IMR-90 (cell line): ENCODE measurements around the gene DCTD. TPM values are rescaled to one million over a fixed set of nuclear protein-coding genes. Genes with fewer than 3 reads are reported as not detected.

Experiments
- ATAC-seq: fragments of 200-7000 bp; cut with Tn5 transposase; 2 replicates; pipeline ENCODE4 v1.9.1; 2020; ENCODE audit warnings: low read depth, mild to moderate bottlenecking, moderate library complexity
- BruUV-seq: library from RNA; stranded (reverse); fragments of 400-500 nt; replicated peaks from 2 replicates; lab custom pipeline; 2021; lab: Mats Ljungman, UMichigan
- CTCF ChIA-PET: fragments of 300-600 bp; formaldehyde crosslinking; extraction: SDS; loops from one replicate; lab custom pipeline; 2021; ENCODE audit warnings: antibody characterized with exemption; lab: Yijun Ruan, JAX
- POLR2A ChIA-PET: fragments of 300-600 bp; sonication (Branson Sonifier 250); formaldehyde crosslinking; loops from one replicate; lab custom pipeline; 2022; ENCODE audit warnings: antibody characterized with exemption; ENCODE audit not compliant: unreplicated experiment; lab: Charles Lee
- DNase-seq: peaks from one replicate; pipeline ENCODE4 v3.0.0; 2013
- H2AFZ ChIP-seq: replicated peaks from 2 replicates; pipeline ENCODE3; 2013; ENCODE audit warnings: low read length, mild to moderate bottlenecking; ENCODE audit not compliant: poor library complexity
- H2AK5ac ChIP-seq: 2 replicates; pipeline ENCODE4 v1.6.1; 2013; ENCODE audit warnings: low read depth, low read length, inconsistent platforms
- H2AK9ac ChIP-seq: replicated peaks from 2 replicates; pipeline ENCODE3; 2013; ENCODE audit warnings: mild to moderate bottlenecking, low read depth, low read length, moderate library complexity; ENCODE audit not compliant: poor library complexity
- H2BK120ac ChIP-seq: 2 replicates; pipeline ENCODE4 v1.6.1; 2013; ENCODE audit warnings: low read depth, low read length, inconsistent platforms
- H2BK15ac ChIP-seq: 3 replicates; pipeline ENCODE4 v1.6.1; 2013; ENCODE audit warnings: low read depth, low read length, inconsistent platforms
- H2BK20ac ChIP-seq: 2 replicates; pipeline ENCODE4 v1.6.1; 2013; ENCODE audit warnings: low read depth, mild to moderate bottlenecking, inconsistent platforms, low read length, moderate library complexity
- H2BK5ac ChIP-seq: 2 replicates; pipeline ENCODE4 v1.6.1; 2013; ENCODE audit warnings: mild to moderate bottlenecking, low read depth, low read length, inconsistent platforms; ENCODE audit not compliant: poor library complexity, severe bottlenecking
- H3K14ac ChIP-seq: replicated peaks from 2 replicates; pipeline ENCODE4 v1.6.1; 2013; ENCODE audit warnings: low read depth, low read length, inconsistent platforms
- H3K18ac ChIP-seq: 2 replicates; pipeline ENCODE4 v1.6.1; 2013; ENCODE audit warnings: low read depth, low read length, control low read depth
- H3K23ac ChIP-seq: 2 replicates; pipeline ENCODE4 v1.6.1; 2013; ENCODE audit warnings: low read depth, low read length, inconsistent platforms
- H3K27ac ChIP-seq: 2 replicates; pipeline ENCODE4 v1.5.1; 2013; ENCODE audit warnings: mild to moderate bottlenecking, control low read depth, low read length; ENCODE audit not compliant: insufficient read depth
- H3K27me3 ChIP-seq: 2 replicates; pipeline ENCODE4 v1.6.1; 2013; ENCODE audit warnings: low read length; ENCODE audit not compliant: control insufficient read depth, insufficient read depth
- H3K36me3 ChIP-seq: 2 replicates; pipeline ENCODE4 v1.6.1; 2013; ENCODE audit warnings: low read length, mixed read lengths; ENCODE audit not compliant: control insufficient read depth, insufficient read depth
- H3K4ac ChIP-seq: 2 replicates; pipeline ENCODE4 v1.6.1; 2013; ENCODE audit warnings: low read depth, low read length, inconsistent platforms
- H3K4me1 ChIP-seq: 2 replicates; pipeline ENCODE4 v1.6.1; 2013; ENCODE audit warnings: low read length, mixed read lengths; ENCODE audit not compliant: control insufficient read depth, insufficient read depth
- H3K4me2 ChIP-seq: 2 replicates; pipeline ENCODE4 v1.6.1; 2013; ENCODE audit warnings: low read depth, mild to moderate bottlenecking, control low read depth, low read length, moderate library complexity
- H3K4me3 ChIP-seq: 2 replicates; pipeline ENCODE4 v1.5.1; 2013; ENCODE audit warnings: low read depth, mild to moderate bottlenecking, control low read depth, low read length, moderate library complexity; ENCODE audit not compliant: insufficient read depth
- H3K56ac ChIP-seq: 2 replicates; pipeline ENCODE4 v1.6.1; 2013; ENCODE audit warnings: low read length, inconsistent platforms; ENCODE audit not compliant: insufficient read depth; ENCODE audit errors: extremely low read depth
- H3K79me1 ChIP-seq, 2 experiments: 2 replicates each; pipeline ENCODE4 v1.6.1; 2013; ENCODE audit warnings: low read length in 2 of 2, inconsistent platforms in 1 of 2, low read depth in 1 of 2
- H3K9ac ChIP-seq: 2 replicates; pipeline ENCODE4 v1.6.1; 2013; ENCODE audit warnings: low read depth, low read length, control low read depth
- H3K9me1 ChIP-seq: 2 replicates; pipeline ENCODE4 v1.6.1; 2013; ENCODE audit warnings: low read length, inconsistent platforms; ENCODE audit not compliant: insufficient read depth
- H3K9me3 ChIP-seq: 2 replicates; pipeline ENCODE4 v1.6.1; 2013; ENCODE audit warnings: low read length; ENCODE audit not compliant: control insufficient read depth, insufficient read depth
- H4K20me1 ChIP-seq: 2 replicates; pipeline ENCODE4 v1.6.1; 2013; ENCODE audit warnings: low read length, inconsistent platforms; ENCODE audit not compliant: insufficient read depth
- H4K5ac ChIP-seq: 2 replicates; pipeline ENCODE4 v1.6.1; 2013; ENCODE audit warnings: mild to moderate bottlenecking, low read depth, low read length, control low read depth
- H4K8ac ChIP-seq, 2 experiments: 2 replicates each; pipeline ENCODE4 v1.6.1; 2013; ENCODE audit warnings: low read depth in 2 of 2, low read length in 2 of 2, control low read depth in 1 of 2, inconsistent platforms in 1 of 2
- H4K91ac ChIP-seq: 2 replicates; pipeline ENCODE4 v1.6.1; 2013; ENCODE audit warnings: low read depth, low read length, inconsistent platforms; ENCODE audit not compliant: insufficient read depth
- BHLHE40 ChIP-seq: fragments of 150-350 bp; IDR thresholded peaks from 2 replicates; pipeline ENCODE4 v1.6.1; 2016; ENCODE audit warnings: mild to moderate bottlenecking, low read depth, low read length
- CEBPB ChIP-seq: IDR thresholded peaks from 2 replicates; pipeline ENCODE4 v1.6.1; 2012; ENCODE audit warnings: low read depth, low read length, improper control_type of control experiment
- FOS ChIP-seq: fragments of 150-350 bp; IDR thresholded peaks from 2 replicates; pipeline ENCODE4 v1.6.1; 2016; ENCODE audit warnings: low read depth, low read length
- MAFK ChIP-seq: IDR thresholded peaks from 2 replicates; pipeline ENCODE4 v1.6.1; 2012; ENCODE audit warnings: low read depth, low read length, improper control_type of control experiment
- POLR2A ChIP-seq: IDR thresholded peaks from 2 replicates; pipeline ENCODE4 v1.6.1; 2012; ENCODE audit warnings: mild to moderate bottlenecking, low read depth, low read length
- RCOR1 ChIP-seq: IDR thresholded peaks from 2 replicates; pipeline ENCODE4 v1.6.1; 2012; ENCODE audit warnings: mild to moderate bottlenecking, low read length, improper control_type of control experiment; ENCODE audit not compliant: insufficient replicate concordance
- WGBS, 2 experiments: methylation state at CpG; one replicate each; pipeline versions ENCODE4 v1.1.5 to v1.1.7; 2013; ENCODE audit warnings: missing lambda C conversion rate in 2 of 2; ENCODE audit not compliant: insufficient read length in 1 of 2; ENCODE audit errors: extremely low coverage in 2 of 2; 5-methylcytosine and 5-hydroxymethylcytosine counted together
- dilution Hi-C: fragments of 300-500 bp; cut with HindIII; formaldehyde crosslinking; loops from one replicate; pipeline ENCODE4 v1.14.3; 2018; ENCODE audit warnings: low sequenced_read_pairs; ENCODE audit not compliant: unreplicated experiment
- in situ Hi-C: fragments of 300-500 bp; cut with MboI; formaldehyde crosslinking; loops from 3 replicates; pipeline ENCODE4 v1.14.3; 2019; ENCODE audit warnings: low sequenced_read_pairs, inconsistent platforms, mixed read lengths
- intact Hi-C: fragments of 100-400 bp; cut with micrococcal nuclease; formaldehyde crosslinking; loops from 2 replicates; pipeline ENCODE4 v1.10.0; 2022
- polyA plus RNA-seq, 3 experiments: library from polyadenylated mRNA; depleted of rRNA; stranded (reverse); fragments of >200 nt; gene quantifications; 2 replicates each; pipeline ENCODE4 v1.2.3, GENCODE V29; 2012; ENCODE audit warnings: low replicate concordance in 1 of 3
- total RNA-seq: library from RNA; depleted of rRNA; stranded (reverse); fragments of >200 nt; gene quantifications from 2 replicates; pipeline ENCODE4 v1.2.3, GENCODE V29; 2012
- TF ChIP-seq, protein P1 (sequence below): fragments of 150-350 bp; IDR thresholded peaks from 2 replicates; pipeline ENCODE4 v1.6.1; 2017; ENCODE audit warnings: mild to moderate bottlenecking, antibody characterized with exemption, low read length, low read depth
- TF ChIP-seq, protein P2 (sequence below): conservative IDR thresholded peaks from 2 replicates; pipeline ENCODE4 v1.5.1; 2012; ENCODE audit warnings: mild to moderate bottlenecking, low read depth, low read length, improper control_type of control experiment

DCTD gene
- total and polyA plus RNA-seq, 2 of the 4 experiments (the other 2 are of a cell fraction), result 90.3 to 127 TPM

DNA sequence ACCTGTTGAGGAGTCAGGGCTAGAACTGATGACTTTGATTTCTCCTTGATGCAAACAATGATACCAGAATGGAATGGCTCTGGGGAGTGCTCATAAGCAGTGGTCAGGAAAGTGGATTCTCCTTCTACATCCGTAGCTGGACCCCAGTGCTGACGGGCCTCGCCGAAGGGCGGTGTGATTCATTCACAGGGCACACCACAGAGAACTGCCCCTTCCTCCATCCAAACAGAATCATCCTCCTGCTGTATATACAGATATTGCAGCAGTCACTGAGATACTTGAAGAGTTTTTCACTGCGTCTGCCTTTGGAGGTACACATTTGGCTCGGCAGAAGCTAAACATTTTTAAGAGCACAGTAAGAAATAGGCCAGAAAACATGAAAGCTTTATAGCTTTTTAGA is 7.3 kb upstream of the DCTD start:
- ChIA-PET CTCF (interaction anchor here (0.6 to 1.7 kb wide), 5 partner anchors 11 to 1242 kb away, joined by 3 to 5 read pairs (median 3); no protein-coding TSS in a partner anchor), POLR2A (interaction anchor here (0.5 kb wide), 1 partner anchor 1348 kb away, joined by 5 read pairs; no protein-coding TSS in a partner anchor)
- TF ChIP-seq CEBPB (peak; percentile 51), POLR2A (0 out of 2 replicates have a peak, but pooled peaks have one; percentile 39), RCOR1 (peak; percentile 54), FOS (peak; percentile 47; the same call in 1 of the 2 replicates), BHLHE40 (0 out of 2 replicates have a peak, but pooled peaks have one; percentile 19), MAFK (no peak)
- TF ChIP-seq, protein P1, sequence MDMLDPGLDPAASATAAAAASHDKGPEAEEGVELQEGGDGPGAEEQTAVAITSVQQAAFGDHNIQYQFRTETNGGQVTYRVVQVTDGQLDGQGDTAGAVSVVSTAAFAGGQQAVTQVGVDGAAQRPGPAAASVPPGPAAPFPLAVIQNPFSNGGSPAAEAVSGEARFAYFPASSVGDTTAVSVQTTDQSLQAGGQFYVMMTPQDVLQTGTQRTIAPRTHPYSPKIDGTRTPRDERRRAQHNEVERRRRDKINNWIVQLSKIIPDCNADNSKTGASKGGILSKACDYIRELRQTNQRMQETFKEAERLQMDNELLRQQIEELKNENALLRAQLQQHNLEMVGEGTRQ, result no peak
- TF ChIP-seq, protein P2, sequence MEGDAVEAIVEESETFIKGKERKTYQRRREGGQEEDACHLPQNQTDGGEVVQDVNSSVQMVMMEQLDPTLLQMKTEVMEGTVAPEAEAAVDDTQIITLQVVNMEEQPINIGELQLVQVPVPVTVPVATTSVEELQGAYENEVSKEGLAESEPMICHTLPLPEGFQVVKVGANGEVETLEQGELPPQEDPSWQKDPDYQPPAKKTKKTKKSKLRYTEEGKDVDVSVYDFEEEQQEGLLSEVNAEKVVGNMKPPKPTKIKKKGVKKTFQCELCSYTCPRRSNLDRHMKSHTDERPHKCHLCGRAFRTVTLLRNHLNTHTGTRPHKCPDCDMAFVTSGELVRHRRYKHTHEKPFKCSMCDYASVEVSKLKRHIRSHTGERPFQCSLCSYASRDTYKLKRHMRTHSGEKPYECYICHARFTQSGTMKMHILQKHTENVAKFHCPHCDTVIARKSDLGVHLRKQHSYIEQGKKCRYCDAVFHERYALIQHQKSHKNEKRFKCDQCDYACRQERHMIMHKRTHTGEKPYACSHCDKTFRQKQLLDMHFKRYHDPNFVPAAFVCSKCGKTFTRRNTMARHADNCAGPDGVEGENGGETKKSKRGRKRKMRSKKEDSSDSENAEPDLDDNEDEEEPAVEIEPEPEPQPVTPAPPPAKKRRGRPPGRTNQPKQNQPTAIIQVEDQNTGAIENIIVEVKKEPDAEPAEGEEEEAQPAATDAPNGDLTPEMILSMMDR, result no peak
- Histone ChIP-seq H3K4ac (peak overlapping the region; percentile 66), H4K8ac (peak overlapping the region; percentile 4 to 72; a peak in 3 of 4 replicates), H2BK120ac (peak overlapping the region; percentile 89), H2BK15ac (peak overlapping the region; percentile 87; the same call in 2 of the 3 replicates), H2BK20ac (peak overlapping the region; percentile 81), H3K9me1 (peaks cover 23% of the 10 kb centered on the region), H3K27ac (peak overlapping the region; percentile 36; the same call in 1 of the 2 replicates), H3K27me3 (no peaks in the 10 kb centered on the region), H4K5ac (peak overlapping the region; percentile 50; the same call in 1 of the 2 replicates), H2AK9ac (peak overlapping the region; percentile 3), H3K4me3 (no peak overlapping the region), H3K18ac (peak overlapping the region; percentile 49; the same call in 1 of the 2 replicates), H3K9me3 (no peaks in the 10 kb centered on the region), H3K79me1 (0 out of 4 replicates have a peak, but pooled peaks cover 0 to 4% of the 10 kb centered on the region in 2 experiments), H3K56ac (peak overlapping the region; percentile 56; the same call in 1 of the 2 replicates), H3K9ac (no peak overlapping the region), H3K14ac (peak overlapping the region; percentile 67), H4K91ac (peak overlapping the region; percentile 69), H3K4me2 (peak overlapping the region; percentile 63), H2AK5ac (peak overlapping the region; percentile 56), H3K36me3 (no peaks in the 10 kb centered on the region), H2AFZ (peak overlapping the region; percentile 79), H3K4me1 (peaks cover 10% of the 10 kb centered on the region), H4K20me1 (no peaks in the 10 kb centered on the region), H3K23ac (peak overlapping the region; percentile 70; the same call in 1 of the 2 replicates), H2BK5ac (peak overlapping the region; percentile 86)
- ATAC-seq (peak; percentile 46), DNase-seq (peak; percentile 92)
- no CpG with 5 or more reads among the region's 7 CpGs for WGBS, 2 experiments
- dilution Hi-C loops, result loop anchor here (25.0 kb wide), 1 partner anchor 338 kb away; no protein-coding TSS in a partner anchor
- intact Hi-C loops, result loop anchor here (2.0 to 10.0 kb wide), 7 partner anchors 118 to 1360 kb away; partner anchors contain the start of gene TENM3
- no TSS peak for BruUV-seq
- in situ Hi-C loops, result no loop called here
